Hippocampal formation (tissue), 2 donors: Measurements from ENCODE around the gene B3GLCT.

Experiments
- DNase-seq, 2 donors: peaks; one replicate each; lab custom pipeline; 2025; lab: John Stamatoyannopoulos, UW

B3GLCT gene

DNA sequence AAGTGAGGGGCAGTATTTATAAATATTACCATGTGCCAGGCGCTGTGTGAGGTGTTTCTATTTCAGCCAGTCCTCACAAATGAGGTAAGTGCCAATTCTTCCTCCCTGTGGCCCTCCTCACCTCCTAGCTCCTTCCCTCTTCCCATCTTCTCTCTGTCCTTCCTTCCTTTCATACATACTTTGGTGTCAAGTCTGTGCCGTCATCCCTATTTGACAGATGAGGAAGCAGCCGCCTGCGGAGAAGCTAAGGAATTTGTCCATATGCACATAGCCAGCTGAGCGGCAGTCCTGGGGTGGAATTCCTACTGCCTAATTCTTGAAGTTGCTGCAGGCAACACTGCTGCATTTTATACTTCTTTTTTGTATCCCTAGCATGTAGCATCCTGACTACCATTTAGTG, 150.8 kb downstream of the B3GLCT start:
- no peak for DNase-seq

DNA sequence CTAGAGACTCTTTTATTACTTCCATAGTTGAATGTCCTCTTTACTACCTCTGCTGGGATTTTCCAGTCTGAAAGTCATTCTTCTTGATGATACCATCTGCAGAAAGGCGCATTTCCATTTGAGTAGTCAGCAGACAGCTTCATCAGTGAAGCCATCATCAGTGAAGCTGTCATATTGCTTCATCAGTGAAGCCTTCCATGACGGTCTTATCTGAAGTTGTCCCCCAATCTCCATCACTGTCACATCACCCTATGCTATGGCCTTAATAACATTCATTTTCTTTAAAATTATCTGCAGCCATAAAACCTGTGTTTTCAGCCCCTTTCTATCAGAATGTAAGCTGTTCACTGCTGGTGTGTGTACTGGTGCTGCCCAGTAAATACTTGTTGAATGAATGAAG, 151.6 kb downstream of the B3GLCT start:
- DNase-seq = no peak

DNA sequence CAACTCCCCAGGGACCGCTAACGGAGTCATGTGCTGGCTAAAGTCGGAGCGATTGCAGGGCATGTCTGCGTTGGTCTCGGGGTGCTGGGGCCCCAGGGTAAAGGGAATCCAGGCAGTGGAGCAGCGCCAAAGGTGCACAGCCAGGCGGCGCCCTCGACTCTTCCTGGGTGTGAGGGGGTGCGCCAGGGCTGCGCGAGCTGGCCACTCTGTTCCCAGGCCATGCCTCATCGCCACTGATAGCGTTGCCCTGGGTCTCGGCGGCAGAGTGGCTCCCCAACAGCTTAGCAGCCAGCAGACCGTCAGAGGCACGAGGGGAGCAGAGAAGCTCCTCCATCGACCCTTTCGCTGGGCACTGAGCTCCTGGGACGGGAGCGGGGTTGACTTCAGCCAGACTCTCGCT, 152.7 kb downstream of the B3GLCT start:
- DNase-seq = no peak

DNA sequence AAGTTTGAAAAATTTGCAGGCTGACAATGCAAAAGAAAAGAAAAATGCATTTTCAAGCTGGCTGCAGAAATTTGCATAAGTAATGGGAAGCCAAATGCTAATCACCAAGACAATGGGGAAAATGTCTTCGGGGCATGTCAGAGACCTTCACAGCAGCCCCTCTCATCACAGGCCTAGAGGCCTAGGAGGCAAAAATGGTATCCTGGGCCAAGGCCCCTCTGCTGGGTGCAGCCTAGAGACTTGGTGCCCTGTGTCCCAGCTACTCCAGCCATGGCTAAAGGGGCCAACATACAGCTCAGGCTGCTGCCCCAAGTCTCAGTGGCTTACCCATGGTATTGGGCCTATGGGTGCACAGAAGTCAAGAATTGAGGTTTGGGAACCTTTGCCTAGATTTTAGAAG, 155.2 kb downstream of the B3GLCT start:
- no peak for DNase-seq

DNA sequence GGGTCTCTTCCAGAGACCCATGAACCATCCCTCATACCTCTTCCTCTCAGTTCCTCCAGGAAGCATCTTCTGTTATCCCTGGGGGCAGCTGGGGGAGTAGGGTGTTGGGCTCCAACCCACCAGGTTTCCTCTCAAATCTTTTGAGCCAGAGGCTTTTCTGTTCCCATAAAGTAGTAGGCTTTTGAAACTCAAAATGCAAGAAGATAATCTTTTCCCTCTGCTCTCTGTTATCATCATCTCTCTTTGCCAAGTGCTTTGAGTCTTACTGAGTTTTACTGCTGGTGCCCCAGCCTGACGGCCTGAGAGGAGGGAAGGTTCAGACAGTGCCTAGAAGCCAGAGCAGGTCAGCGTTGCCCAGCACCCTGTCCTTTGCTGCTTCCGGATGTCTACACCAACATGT, 157.2 kb downstream of the B3GLCT start:
- no peak for DNase-seq

DNA sequence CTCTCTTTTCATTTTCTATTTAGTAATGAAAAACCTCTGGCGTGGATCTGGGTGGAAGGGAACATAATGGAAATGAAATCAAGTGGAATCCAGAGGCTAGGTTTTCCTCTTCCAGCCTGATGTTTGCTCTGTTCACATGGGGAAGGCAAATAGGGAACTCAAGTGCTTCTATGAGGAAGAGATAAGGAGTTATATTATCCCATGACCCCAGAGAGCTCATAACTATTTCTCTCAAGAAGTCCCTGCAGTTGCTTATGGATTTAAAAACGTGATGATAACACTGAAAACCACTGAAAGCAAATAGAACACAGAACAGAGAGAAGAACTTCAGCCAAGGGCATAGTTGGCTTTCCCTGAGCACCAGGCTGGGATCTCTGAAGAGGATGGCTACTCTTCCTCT, 157.8 kb downstream of the B3GLCT start:
- DNase-seq = no peak

DNA sequence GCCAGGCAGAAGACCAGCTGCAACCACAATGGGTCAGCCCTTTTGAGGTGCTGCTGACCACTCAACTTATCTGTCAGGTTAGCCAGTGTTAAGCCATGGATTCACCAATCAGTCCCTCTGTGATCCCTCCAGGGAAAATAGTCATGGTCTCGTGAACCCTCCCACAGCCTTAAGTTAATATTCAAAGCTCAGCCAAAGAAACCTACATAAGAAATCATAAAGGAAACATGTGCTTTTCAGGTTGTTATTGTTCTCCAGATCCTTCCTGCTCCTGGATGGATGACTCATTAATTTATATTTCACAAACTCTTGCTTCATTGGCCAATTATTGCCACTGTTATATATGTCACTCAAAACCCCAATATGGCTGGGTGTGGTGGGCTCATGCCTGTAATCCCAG, 161.9 kb downstream of the B3GLCT start:
- no peak for DNase-seq

DNA sequence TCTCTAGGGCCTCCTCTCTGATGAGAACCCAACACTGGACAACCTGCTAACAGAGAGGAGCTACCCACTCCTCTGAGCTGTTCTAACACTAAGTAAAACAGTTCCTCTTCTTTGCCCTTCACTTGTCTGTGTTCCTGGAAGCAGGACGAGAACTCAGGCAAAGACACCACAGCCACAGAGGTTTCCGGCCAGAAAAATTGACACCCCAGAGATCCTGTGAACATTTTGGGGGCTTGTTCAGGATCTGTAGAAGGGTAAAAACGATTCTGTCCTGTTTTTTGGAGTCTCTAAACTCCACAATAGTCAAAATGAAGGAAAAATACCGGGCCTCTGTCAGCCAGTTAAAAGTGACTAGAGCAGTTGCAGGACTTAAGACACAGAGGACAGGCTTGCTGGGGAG, 165.9 kb downstream of the B3GLCT start:
- no peak for DNase-seq

DNA sequence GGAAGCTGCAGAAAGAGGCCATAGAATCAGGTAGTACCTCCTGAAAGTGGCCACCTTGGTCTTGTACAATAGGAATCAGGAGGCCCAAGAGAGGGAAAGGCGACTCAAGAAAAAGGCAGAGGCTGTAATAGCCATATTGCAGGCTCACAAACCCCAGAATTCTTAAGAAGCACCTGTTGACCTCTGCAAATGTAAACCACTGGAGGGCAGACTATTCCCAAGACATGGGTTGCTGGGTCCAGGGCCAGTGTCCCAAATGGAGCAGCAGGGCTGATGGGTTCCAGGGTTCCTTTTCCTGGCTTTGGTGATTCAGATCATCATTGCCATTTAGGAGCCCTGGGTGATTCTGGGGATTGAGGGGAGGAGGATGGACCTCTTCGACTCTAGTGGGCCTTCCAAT, 167.6 kb downstream of the B3GLCT start:
- DNase-seq = no peak

DNA sequence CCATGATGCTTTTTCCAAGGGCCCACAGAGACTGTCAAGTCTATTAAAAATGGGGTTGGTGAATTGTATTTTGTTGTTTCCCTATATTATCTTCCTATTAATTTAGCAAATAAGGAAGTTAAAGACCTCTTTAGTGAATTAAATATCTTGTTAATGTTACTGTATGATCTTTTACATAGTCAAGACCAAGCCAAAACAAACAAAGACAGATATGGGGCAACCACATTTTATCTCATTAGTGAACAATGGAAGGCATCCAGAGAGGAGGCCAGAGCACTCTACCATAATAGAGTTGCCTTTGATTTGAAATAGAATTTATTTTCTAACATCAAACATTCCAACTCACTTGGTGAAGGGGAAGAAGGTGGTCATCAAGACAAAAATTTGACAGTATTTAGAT, 169.4 kb downstream of the B3GLCT start:
- DNase-seq = no peak

DNA sequence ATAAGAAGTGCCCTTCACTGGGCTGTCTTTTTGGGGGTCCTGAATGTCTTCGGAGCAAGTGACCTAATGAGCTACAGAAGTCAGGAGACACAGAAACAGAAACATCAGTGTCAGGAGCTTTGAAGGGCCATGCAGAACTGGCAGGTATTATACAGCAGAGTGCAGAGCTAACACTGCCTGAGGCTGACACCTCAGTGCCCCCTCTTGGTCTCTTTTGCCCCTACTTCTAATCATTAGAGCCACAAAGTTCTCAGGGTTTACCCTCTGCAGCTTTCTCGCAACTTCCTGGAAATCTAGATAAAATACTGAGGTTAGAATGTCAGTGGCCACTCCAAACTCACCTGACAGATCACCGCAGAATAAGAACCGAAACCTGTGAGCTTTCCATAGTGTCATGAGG, 172.7 kb downstream of the B3GLCT start:
- DNase-seq = no peak

DNA sequence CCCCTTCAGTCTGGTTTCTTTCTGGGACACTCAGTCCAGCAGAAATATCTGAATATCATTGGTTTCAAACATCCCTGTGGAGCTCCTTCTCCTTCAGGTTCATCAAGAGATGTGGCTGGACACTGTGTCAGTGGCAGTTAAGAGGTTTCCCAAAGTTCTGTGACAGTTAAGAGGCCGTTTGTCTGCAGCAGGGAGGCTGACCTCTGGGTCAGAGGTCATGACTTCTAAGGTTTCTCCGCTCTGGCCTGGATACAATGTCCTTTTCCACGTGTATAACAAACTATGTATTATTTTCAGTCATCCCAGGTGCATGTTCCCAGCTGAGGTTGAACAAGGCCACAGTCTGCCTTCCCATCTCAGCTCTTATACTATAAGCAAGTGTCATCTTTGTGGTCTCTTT, 174.9 kb downstream of the B3GLCT start:
- no peak for DNase-seq

DNA sequence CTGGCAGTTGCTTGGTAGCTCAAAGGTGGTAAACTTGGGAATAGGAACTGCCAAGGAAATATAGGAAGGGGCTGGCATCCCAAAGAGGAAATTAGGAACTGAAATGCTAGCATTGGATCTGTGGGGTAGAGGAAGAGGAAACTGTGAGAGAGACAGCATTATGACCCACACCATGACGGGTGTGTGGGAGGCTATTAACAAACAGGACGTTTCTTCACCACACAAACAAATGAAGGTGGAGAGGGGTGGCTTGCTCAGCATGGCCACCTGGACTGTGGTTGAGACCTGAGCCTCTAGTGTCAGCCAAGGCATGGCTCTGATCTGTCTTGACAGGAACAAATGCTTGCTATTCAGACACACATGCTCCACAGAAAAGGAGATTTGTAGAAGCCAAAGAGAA, 178.2 kb downstream of the B3GLCT start:
- no peak for DNase-seq

DNA sequence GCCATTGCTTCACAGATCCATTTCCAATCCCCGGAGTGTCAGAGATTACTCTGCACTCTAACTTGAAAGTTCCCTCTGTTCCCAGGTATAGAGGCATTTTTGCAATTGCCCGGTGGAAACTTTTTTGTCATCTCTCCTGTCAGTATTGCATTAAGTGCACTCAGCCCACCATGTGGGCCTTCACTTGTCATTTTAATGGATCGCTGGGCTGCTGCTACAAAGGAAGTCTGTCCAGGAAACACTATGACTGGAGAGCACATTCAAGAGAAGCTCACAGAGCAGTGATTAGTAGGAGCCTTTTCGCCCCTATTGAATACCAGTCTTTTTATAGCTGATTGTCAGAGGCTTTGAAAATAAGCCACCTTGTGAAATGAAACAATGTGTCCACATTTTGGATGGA, 180.9 kb downstream of the B3GLCT start:
- no peak for DNase-seq
